HG03103 (cell line): ENCODE results near the gene IRAK1.

Source experiments
- ATAC-seq: cut with Tn5 transposase; IDR thresholded peaks from one replicate; pipeline ENCODE4 v1.9.1; 2021; ENCODE audit warnings: low read depth; ENCODE audit not compliant: unreplicated experiment

IRAK1 gene

DNA sequence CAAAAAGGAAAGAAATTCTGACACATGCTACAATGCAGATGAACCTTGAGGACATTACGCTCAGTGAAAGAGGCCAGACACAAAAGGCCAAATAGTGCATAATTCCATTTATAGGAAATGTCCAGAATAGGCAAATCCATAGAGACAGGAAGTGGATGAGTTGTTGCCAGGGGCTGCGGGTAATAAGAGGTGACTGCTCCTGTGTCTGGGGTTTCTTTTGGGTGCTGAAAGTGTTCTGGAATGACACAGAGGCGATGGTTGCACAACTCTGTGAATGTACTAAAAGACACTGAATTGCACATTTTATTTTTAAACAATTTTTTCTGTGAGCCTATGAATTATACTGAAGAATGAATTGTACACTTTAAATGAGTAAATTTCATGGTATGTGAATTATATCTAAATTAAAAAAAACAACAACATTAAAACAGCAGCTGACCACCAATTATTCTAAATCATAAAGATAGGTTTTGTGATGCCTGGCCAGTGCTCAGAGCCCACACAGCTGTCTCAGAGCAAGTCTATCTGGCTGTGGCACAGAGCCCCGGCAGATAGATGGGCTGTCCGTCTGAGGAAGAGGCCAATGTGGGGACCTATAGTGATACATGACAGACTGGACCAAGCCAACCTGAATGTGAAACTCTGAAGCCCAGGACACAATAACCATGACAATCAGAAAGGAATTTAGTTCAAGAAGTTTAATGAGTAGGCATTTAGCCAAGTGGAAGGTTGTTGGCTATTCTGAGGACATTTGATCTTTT is 23.5 kb upstream of the IRAK1 start:
- ATAC-seq = no peak

DNA sequence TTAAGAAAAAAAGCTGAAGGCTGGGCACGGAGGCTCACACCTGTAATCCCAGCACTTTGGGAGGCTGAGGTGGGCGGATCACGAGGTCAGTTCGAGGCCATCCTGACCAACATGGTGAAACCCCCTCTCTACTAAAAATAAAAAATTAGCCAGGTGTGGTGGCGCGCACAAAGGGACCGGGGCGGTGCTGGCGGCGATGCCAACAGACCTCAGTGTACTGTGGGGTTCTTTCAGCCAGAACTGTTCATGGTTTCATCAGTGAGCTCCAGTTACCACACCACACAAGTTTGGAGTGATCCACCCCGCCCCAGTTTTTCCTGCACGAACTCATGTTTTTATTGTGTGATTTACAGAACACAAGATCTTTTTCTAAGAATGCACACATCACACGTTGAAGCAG is 21.2 kb upstream of the IRAK1 start:
- no peak for ATAC-seq

DNA sequence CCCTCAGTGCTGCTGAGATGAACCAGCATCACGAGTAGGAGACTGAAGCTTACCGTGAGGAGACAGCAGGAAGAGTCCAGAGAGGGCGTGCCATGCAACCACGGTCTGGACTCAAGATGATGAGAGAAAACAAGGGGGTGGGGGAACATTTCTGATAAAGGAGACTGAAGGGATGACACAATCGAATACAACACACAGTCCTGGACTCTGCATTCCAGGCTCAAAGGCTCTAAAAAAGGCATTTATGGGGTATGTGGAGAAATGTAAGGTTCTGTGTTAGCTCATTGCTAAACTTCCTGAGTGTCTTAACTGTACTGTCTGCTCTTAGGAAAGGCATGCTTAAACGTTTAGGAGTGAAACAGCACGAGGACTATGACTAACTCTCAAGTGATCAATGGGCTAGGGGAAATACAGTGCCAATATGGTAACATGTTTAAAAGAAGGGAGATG is 20.6 kb upstream of the IRAK1 start:
- no peak for ATAC-seq

DNA sequence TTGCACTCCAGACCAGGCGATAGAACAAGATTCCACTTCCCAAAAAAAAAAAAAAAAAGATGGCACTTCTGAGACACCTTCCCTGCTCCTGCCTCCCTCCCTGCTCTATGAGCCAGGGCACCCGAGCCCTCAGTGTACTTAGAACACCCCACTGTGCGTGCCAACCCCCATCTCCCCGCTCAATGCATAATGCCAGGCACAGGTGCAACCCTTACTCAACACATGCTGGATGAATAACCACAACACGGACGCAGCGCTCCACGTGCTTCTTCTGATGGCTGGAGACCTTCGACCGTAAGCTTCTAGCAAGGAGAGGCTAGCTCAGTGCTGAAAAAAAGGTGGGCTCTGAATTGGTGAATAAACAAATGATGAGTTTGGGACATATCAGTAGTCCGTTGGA is 19.9 kb upstream of the IRAK1 start:
- ATAC-seq = no peak

DNA sequence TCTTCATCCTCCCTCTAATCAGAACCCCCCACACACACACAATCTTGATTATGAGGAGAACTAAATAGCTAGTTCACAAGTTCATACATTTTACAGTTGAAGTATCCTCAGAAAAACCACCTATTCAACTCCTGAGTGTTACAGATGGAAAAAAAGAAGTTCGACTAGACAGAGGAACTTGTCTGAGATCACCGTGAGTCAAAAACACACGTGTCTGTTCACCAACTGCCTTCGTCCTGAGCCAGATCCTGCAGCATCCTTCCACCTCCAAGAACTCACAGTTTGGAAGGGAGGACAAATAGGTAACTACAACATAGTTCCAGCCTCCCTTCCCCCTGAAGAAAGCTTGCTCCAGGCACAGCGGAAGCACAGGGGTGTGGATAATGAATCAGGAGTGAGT is 19.0 kb upstream of the IRAK1 start:
- no peak for ATAC-seq

DNA sequence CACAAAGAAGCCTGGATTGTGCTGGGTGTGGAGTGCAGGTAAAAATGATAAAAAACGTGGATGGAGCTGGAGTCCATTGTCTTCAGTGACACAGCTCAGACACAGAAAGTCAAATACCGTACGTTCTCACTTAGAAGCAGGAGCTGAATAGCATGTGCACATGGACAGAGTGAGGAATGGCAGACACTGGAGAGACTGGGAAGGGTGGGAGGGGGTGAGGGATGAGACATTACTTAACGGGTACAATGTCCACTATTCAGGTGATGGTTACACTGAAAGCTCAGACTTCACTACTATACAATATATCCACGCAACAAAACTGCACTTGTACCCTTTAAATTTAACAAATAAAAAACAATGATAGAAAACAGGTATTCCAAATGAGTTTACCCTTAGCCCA is 18.1 kb upstream of the IRAK1 start:
- ATAC-seq = no peak

DNA sequence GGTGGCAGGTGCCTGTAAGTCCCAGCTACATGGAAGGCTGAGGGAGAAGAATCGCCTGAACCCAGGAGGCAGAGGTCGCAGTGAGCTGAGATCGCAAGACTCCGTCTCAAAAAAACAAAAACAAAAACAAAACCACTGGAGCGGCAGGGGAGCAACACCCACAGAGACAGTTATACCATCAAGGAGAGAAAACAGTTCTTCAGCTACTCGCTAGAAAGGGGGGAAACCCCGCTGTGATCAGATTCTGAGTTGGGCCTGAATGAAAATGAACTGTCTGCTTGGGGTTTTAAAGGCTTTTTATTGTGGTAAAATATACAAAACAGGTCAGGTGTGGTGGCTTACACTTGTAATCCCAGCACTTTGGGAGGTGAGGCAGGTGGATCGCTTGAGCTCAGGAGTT is 16.8 kb upstream of the IRAK1 start:
- no peak for ATAC-seq

DNA sequence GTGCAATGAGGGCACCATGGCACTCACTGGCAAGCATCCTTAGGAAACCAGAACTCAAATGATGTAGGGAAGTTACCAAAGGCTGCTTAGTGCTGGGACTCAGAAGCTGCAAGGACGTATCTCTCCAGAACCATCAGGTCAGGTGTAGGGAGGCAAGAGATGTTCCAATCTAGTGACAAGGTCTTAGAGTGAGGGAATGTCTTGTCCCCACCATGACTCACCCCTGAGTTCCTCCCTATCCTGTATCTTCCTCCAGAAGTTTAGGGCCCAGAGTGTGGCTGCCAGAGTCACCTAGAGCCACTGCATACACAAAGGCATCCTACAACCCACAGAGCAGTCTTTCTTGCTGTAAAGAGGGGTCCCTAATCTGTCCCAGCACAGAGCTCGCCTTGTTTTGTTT is 14.1 kb upstream of the IRAK1 start:
- no peak for ATAC-seq

DNA sequence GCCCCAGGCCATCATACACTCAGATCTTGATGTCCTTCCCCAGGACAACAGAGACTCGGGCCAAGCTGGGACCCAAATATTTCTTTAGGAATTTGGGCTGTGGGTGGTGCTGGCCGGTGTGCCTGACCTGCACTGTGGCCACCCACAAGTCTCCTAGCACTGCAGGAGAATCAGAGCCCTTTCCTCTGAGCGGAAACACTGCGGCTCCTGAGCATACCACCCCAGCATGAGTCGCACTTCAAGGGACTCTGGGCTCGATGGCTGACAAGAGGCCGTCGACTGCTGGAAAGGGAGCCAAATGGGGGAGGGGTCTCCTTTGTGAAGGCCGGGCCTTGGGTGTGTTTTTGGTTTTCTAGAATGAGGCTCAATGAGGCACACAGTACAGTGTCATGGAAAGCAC is 13.0 kb upstream of the IRAK1 start:
- no peak for ATAC-seq

DNA sequence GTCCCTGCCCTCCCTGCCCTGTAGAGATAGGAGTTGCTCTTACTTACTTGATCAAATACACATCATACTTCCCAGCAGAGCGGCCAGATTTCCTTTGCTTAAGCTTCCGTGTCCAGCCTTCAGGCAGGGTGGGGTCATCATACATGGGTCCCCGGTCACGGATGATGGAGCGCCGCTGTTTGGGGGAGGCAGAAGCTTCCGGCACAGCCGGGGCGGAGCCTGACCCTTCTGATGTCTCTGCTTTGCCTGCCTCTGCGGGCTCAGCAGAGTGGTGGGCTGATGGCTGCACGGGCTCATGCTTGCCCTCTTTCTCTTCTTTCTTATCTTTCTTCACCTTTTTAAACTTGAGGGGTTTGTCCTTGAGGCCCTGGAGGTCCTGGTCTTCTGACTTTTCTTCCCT is 12.5 kb upstream of the IRAK1 start:
- no peak for ATAC-seq

DNA sequence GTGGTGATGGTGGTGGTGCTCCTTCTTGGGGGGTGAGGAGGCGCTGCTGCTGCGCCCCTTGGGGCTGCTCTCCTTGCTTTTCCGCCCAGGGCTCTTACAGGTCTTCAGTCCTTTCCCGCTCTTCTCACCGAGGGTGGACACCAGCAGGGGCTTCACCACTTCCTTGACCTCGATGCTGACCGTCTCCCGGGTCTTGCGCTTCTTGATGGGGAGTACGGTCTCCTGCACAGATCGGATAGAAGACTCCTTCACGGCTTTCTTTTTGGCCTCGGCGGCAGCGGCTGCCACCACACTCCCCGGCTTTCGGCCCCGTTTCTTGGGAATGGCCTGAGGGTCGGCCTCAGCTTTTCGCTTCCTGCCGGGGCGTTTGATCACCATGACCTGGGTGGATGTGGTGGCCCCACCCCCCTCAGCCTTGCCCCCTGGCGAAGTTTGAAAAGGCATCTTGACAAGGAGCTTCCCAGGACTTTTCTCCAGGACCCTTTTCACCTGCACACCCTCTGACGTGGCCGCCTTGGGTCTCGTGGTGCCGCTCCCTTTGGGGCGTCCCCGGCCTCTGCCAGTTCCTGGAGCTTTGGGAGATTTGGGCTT is 11.1 kb upstream of the IRAK1 start:
- no peak for ATAC-seq

DNA sequence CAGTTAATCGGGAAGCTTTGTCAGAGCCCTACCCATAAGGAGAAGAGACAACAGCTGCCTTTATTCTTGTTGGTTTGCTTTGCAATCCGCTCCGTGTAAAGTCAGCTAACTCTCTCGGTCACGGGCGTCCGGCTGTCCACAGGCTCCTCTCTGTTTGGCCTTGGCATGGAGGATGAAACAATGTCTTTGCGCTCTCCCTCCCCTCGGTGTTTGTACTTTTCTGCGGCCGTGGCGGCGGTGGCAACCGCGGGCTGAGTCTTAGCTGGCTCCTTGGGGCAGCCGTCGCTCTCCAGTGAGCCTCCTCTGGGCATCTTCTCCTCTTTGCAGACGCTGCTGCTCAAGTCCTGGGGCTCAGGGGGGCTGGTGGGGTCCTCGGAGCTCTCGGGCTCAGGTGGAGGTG is 10.6 kb upstream of the IRAK1 start:
- ATAC-seq = no peak

DNA sequence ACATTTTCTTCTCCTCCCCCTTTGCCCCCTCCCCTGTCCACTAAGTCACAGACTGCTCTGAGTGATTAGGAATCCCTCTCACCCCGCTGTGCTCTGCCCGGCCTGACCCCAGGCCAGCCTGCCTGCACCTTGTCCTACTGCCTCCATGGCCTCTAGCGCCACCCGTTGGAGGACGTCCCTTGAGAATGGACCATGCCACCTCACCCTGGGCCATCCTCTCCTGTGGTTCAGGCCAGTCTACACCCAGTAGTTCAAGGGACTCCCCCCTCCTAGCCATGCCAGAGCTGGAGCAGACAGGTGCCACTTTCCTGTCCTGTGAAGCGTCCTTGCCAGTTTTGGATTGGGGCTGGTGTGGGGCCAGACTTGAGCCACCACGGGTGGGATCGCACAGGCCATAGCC is 9.7 kb upstream of the IRAK1 start:
- no peak for ATAC-seq

DNA sequence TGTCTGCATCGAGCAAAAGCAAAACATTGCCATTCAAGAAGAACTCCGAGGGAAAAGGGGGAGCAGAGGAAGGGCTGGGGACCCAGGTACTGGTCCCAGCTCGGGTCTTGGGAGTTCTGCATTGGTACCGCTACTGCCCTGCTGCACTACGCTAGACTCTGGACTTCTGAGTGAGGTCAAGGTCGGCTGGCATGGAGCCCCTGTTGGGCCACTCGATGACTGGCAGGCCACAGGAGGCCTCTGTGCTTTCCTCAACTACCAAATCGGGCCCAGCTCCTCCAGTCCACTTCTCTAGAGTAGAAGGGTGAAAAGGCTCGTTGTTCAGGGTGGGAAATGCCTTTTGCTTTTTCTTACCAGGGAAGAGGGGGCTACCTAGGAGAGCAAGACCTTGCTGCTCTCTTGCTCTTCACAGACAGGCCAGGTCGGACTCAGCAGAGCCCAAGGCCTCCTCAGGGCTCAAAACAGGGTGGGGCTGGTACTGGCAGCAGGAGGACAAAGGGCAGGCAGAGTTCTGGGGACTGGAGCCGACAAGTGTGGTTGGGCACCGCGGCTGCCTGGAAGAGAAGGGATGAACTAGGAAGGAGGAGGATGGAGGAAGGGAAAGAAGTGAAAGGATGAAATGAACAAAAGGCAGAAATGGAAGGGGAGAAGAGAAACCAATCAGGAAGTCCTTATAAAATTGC is 8.9 kb upstream of the IRAK1 start:
- ATAC-seq = no peak

DNA sequence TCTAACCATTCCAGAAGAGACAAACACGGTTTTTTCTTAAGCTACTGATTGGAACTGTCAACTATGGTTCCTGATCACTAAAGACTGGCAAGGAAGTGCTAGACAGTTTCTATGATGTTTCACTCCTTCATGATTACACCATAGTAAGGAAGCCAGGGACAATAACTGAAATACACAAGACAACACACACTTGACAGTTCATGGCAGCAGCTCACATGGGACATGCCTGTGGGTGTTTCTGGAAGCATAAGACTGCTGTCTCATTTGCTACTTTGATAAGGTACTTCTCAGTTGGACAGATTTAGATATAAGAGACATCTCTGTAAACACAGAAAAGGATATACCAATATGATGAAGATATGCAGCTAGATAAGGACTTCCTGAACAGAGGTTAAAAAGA is 8.3 kb upstream of the IRAK1 start:
- no peak for ATAC-seq

DNA sequence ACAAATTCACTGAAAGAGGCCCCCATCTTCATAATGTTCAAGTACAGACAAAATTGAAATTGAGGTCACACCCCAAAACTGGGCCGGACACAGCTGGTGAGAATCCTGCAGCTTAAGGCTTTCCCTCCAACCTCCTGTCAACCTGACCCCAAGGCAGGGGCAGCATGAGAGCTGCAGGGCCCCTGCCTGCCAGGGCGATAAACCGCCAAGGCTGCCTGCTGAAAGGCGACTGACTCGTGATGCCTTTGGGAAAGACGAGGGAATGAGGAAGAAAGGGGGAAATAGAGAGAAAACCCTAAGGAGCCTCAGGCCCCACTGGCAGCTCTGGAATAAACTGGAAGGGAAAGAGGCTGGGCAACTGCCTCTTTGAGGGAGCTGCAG is 7.3 kb upstream of the IRAK1 start:
- no peak for ATAC-seq

DNA sequence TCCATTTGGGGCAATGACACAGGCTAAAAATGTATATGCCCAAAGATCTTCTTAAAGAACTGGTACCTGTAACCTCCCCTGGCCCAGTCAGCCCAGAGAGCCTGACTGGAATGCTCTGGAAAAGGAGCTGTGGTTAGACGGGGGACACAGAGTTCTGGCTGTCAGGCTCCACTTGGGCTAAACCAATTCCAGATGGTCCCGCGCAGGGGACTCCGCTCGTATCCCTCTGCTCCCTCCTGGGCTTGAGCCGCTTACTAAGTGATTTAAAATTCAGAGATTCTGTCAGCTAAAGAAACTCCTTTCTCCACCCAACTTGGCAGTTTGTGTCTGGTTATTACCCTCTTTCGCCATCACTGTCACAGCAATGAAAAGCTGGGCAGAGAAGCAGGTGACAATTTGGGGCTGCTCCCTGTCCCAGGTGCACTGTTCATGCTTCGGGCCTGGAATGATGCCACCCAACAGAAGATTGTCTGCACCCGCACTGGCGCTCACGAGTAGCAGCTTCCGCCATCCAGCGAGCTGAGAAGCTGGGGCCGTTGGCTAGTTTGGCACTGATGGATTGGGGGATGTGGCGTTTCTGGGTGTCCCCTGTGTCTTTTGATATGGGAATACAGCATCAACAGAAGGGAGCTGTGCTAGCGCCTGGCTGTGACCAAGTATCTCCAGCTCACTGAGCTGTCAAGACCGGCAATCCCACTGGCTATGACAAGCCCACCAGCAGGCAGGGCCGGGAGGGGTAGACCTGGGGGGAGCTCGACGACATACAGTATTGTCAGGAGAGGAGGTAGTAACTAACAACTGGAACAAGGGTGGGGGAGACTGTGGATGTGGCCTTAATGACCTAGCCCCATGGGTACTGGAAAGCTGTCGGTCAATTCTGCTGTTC is 6.7 kb upstream of the IRAK1 start:
- no peak for ATAC-seq

DNA sequence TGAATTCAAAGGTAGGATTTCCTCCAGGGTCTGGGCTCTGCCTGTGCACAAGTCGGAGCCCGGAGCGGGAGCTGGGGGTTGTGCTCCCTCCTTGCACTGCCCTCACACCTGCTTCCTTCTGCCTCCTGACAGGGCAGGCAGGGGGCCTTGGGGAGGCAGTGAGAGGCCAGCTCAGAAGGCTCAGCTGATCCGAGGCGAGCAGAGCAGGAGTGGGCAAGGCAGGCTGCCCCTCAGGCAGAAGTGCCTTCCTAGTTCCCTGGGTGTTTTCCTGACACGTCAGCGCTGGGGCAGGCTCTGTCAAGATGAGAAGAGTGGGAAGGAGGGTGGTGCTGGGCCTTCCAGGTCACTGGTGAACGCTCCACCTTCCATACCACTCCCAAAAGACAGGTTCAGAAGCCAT is 5.5 kb upstream of the IRAK1 start:
- no peak for ATAC-seq

DNA sequence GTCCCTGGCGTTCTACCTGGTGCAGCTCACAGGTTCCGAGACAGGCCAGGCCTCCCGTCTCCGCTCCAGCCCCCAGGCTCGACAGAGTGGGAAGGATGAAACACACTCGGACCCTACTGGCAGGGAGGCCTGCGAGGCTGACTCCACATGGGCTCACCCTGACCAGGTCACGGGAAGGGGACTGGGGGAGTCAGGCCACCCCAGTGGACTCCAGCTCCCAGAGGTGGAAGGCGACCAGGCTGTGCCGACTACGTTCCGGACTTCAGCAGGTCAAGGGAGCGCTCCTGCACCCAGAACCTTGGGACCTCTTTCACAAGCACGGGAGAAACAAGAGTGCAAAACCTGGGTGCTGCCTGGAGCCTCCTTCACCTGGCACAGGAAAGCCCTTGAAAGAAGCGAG is 4.6 kb upstream of the IRAK1 start:
- ATAC-seq = no peak

DNA sequence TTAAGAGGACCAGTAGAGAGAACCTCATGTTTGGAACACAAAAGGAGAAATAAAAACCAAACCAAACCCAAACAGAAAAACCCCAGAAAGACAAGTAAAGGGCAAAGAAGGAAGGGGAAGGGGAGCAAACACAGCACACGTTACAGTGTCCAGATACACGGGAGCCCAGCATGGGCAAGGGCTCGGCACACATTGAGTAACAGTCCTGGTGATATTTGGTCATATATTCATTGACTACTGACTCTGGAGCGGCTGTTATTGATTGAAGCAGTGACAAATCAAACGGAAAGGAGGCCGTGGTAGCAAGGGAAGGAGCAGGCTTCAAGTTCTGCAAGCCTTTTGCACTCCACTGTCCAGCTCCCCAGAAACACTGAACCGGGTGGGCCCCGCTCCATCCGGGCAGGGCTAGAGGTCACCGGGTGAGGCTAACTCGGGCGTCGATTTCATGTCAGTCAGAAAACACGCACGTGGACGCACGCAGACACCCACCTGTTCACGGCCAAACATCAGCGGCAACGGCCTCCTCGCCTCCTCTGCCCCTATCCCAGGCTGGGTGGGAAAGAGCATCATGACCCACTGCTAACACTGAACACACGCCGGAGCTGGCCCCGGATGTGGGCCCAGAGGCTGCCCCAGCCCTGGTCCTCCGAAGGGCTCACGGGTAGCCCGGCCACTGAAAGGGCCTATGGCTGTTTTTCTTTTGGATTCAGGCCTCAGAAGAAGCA is 3.7 kb upstream of the IRAK1 start:
- no peak for ATAC-seq
